Lower lobe of right lung (tissue), 2 donors: Measurements from ENCODE around the gene GPR152. TPM values are rescaled to one million over a fixed set of nuclear protein-coding genes. Genes with fewer than 3 reads are reported as not detected.
"Not testable (repeated sequence)": the region's sequence is repeated elsewhere in the genome, so short reads cannot be mapped to it uniquely, and the experiment has no call there.

Experiments used
- ATAC-seq, 2 donors: fragments of 200-7000 bp; cut with Tn5 transposase; one replicate each; pipeline ENCODE4 v1.9.1; 2020 to 2022; ENCODE audit warnings: mild to moderate bottlenecking in 2 of 2, moderate library complexity in 2 of 2
- DNase-seq: peaks from one replicate; pipeline ENCODE4 v3.0.0-alpha.2; 2020
- H3K27ac ChIP-seq: fragments of 200-600 bp; one replicate; pipeline ENCODE4 v1.8.0; 2022
- H3K27me3 ChIP-seq: fragments of 200-600 bp; one replicate; pipeline ENCODE4 v1.8.0; 2022; ENCODE audit warnings: low read depth
- H3K36me3 ChIP-seq: fragments of 200-600 bp; one replicate; pipeline ENCODE4 v1.8.0; 2022; ENCODE audit warnings: mild to moderate bottlenecking
- H3K4me1 ChIP-seq: fragments of 200-600 bp; one replicate; pipeline ENCODE4 v1.8.0; 2022
- H3K4me3 ChIP-seq: fragments of 200-600 bp; one replicate; pipeline ENCODE4 v1.8.0; 2022; ENCODE audit warnings: mild to moderate bottlenecking
- H3K9me3 ChIP-seq: fragments of 200-600 bp; one replicate; pipeline ENCODE4 v1.8.0; 2022
- intact Hi-C: fragments of 100-400 bp; cut with DNase I; formaldehyde crosslinking; loops from one replicate; pipeline ENCODE4 v1.11.0; 2022
- total RNA-seq: library from RNA; stranded (reverse); fragmentation: NEBNext Ultra II Directional; extraction: Animal tissue kit (Norgen Biotek cat#: 25700); gene quantifications from one replicate; pipeline ENCODE4 v1.2.1, GENCODE V29; 2021
- TF ChIP-seq, protein P1 (sequence below): fragments of 200-600 bp; IDR thresholded peaks from one replicate; pipeline ENCODE4 v1.8.0; 2022; ENCODE audit warnings: antibody characterized with exemption, mild to moderate bottlenecking
- donor health status: DM: no; HTN: yes; CAD: no; lungs with severe emphysema.

Gene GPR152
- total RNA-seq, 1 donor from 2014 or later = not detected

DNA sequence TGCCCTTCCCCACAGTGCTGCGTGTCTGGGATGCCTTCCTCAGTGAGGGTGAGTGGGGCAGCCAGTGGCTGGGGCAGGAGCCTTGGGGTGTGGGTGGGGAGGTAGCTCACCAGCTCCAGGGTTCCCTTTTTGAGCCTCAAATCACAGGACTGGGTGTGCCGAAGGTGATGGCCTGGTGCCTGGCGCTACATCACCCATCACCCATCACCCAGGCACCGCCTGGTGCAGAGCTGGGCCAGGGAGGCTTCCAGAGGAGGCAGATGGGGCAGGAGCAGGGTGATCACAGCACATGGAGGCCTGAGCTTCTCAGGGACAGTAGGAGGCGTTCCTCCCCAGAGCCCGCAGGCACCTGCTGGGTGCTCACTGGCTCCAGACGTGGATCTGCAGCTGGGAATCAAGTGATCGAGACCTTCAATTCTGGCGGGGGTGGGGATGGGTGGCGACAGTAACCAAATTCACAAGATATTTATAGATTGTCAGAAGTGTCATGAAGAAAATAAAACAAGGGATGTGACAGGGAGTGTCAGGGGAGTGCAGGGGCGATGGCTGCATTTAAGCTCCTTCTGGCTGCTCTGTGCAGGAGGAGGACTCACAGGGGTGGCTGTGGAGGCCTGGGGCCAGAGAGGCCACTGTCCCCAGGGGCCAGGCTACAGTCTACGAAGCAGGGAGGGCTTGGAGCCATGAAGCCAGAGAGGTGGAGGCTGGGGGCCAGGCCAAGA, 45.4 kb downstream of the GPR152 start:
- H3K4me1 ChIP-seq = peaks cover 26% of the 10 kb centered on the region
- no peaks in the 10 kb centered on the region for H3K36me3 ChIP-seq
- TF ChIP-seq, protein P1, sequence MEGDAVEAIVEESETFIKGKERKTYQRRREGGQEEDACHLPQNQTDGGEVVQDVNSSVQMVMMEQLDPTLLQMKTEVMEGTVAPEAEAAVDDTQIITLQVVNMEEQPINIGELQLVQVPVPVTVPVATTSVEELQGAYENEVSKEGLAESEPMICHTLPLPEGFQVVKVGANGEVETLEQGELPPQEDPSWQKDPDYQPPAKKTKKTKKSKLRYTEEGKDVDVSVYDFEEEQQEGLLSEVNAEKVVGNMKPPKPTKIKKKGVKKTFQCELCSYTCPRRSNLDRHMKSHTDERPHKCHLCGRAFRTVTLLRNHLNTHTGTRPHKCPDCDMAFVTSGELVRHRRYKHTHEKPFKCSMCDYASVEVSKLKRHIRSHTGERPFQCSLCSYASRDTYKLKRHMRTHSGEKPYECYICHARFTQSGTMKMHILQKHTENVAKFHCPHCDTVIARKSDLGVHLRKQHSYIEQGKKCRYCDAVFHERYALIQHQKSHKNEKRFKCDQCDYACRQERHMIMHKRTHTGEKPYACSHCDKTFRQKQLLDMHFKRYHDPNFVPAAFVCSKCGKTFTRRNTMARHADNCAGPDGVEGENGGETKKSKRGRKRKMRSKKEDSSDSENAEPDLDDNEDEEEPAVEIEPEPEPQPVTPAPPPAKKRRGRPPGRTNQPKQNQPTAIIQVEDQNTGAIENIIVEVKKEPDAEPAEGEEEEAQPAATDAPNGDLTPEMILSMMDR = no peak
- DNase-seq (peak; percentile 46), ATAC-seq (no peak)
- no peaks in the 10 kb centered on the region for H3K9me3 ChIP-seq
- intact Hi-C loops = no loop called here
- no peaks in the 10 kb centered on the region for H3K27me3 ChIP-seq
- H3K27ac ChIP-seq = no peak overlapping the region
- H3K4me3 ChIP-seq = peak overlapping the region; percentile 8

DNA sequence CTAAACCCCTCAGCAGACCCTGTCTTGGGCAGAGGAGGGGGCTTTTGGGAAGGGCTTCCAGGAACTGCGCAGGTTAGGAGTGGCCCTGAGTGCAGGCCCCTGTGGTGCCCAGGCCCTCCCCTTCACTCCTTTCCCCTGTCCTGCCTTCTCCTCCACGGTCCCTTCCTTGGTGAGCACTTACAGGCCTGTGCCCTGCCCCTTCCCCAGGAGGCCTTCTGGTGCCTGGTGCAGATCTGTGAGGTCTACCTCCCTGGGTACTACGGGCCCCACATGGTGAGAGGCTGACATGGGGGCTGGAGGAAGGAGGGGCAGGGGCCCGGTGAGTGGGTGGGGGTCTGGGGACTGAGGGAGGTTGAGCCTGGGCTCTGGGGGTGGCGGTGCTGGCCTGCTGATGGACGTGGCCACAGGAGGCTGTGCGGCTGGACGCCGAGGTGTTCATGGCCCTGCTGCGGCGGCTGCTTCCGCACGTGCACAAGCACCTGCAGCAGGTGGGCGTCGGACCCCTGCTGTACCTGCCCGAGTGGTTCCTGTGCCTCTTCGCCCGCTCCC, 46.0 kb downstream of the GPR152 start:
- no peaks in the 10 kb centered on the region for H3K36me3 ChIP-seq
- intact Hi-C loops = no loop called here
- no peaks in the 10 kb centered on the region for H3K27me3 ChIP-seq
- H3K4me1 ChIP-seq = peaks cover 28% of the 10 kb centered on the region
- H3K27ac ChIP-seq = no peak overlapping the region
- DNase-seq (no peak), ATAC-seq (no peak)
- no peaks in the 10 kb centered on the region for H3K9me3 ChIP-seq
- TF ChIP-seq, protein P1 = no peak
- H3K4me3 ChIP-seq = peak overlapping the region; percentile 8

DNA sequence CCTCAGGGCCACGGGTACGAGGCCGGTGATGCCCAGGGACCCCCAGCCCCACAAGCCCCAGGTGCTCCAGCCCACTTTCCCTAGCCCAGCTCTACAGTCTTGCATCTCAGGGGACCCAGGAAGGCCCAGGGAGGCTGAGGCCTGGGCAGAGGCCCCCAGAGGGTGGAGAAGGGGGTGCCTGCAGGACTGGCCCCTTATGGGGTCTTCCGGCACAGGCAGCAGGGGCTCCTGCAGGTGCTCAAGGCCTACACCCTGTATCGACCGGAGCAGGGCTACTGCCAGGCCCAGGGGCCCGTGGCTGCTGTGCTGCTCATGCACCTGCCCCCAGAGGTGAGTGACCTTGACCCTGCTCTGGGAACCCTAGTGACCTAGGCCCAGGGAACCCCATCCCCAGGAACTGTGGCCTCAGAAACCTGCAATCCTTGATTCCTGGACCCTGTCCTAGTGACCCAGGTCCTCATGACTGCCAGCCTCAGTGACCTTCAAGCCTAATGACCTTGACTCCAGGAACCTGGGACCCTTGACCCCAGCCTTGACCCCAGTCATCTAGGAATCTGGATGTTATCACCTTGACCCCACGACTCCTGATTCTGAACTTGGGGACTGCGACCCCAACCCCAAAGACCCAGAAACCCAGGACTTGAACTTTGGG, 46.7 kb downstream of the GPR152 start:
- no peaks in the 10 kb centered on the region for H3K9me3 ChIP-seq
- H3K4me1 ChIP-seq = peaks cover 31% of the 10 kb centered on the region
- intact Hi-C loops = no loop called here
- peak overlapping the region; percentile 55 for H3K4me3 ChIP-seq
- peak overlapping the region; percentile 4 for H3K27ac ChIP-seq
- no peaks in the 10 kb centered on the region for H3K36me3 ChIP-seq
- no peak for DNase-seq
- TF ChIP-seq, protein P1 = no peak
- no peak for ATAC-seq
- no peaks in the 10 kb centered on the region for H3K27me3 ChIP-seq

DNA sequence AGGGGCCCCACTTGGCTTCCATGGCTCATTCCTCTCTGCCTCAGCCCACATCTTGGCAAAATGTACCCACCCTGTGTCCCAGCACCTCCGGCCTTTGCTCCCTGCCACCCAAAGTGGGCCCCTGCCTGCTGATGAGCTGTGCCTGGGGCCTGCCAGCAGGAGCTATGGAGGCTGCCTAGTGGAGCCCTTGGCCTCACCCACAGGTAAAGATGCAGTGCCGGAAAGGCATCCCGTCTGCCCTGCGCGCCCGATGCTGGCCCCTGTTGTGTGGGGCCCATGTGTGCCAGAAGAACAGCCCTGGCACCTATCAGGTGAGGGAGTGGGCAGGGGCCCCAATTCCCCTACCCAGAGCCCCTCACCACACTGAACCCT, 47.3 kb downstream of the GPR152 start:
- peaks cover 38% of the 10 kb centered on the region for H3K4me1 ChIP-seq
- peak overlapping the region; percentile 55 for H3K4me3 ChIP-seq
- H3K27me3 ChIP-seq = no peaks in the 10 kb centered on the region
- peak overlapping the region; percentile 78 for H3K27ac ChIP-seq
- TF ChIP-seq, protein P1 = no peak
- no peaks in the 10 kb centered on the region for H3K9me3 ChIP-seq
- intact Hi-C loops = no loop called here
- ATAC-seq (no peak), DNase-seq (no peak)
- peaks cover 4% of the 10 kb centered on the region for H3K36me3 ChIP-seq

DNA sequence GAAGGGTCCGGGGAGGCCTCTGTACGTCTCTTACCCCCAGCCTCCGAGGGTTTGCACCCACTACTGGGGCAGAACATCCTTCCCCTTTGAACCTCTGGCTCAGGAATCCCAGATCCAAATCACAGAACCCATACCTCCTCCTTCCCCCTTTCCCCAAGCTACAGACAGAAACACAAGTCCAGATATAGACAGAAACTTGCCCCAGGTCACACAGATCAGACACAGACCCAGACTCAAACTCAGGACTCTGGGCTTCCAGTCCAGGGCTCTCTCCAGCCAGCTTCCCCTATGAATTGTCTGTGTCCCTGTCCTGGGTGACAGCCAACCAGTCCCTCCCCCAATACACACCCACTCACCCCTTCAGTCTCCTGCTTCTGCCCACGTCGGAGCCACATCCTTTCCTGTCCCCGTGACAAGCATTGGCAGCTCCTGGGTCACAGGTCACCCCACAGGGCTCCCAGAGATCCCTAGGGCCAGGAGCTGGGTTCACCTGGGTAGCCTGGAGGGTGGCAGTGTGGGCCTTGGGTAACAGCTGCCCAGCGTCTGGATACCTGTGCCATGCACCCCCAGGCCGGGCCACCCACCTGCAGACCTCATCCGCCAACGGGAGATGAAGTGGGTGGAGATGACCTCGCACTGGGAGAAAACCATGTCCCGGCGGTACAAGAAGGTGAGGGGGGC, 47.9 kb downstream of the GPR152 start:
- ATAC-seq = peak in 1 of 2 donors; percentile 2
- intact Hi-C loops = no loop called here
- DNase-seq = peak; percentile 76
- Histone ChIP-seq H3K36me3 (peaks cover 10% of the 10 kb centered on the region), H3K27me3 (no peaks in the 10 kb centered on the region), H3K4me3 (peak overlapping the region; percentile 55), H3K9me3 (no peaks in the 10 kb centered on the region), H3K4me1 (peaks cover 42% of the 10 kb centered on the region), H3K27ac (peak overlapping the region; percentile 78)
- TF ChIP-seq, protein P1 = no peak

DNA sequence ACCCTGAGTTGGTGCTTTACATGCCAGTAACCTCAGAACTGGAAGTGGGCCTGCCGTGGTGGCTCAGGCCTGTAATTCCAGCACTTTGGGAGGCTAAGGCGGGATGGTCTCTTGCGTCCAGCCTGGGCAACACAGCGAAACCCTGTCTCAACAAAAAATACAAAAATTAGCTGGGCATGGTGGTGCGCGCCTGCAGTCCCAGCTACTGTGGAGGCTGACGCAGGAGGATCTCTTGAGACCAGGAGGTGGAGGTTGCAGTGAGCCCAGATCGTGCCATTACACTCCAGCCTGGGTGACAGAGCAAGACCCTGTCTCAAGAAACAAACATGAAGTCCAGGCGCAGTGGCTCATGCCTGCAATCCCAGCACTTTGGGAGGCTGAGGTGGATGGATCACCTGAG, 49.4 kb downstream of the GPR152 start:
- ATAC-seq, DNase-seq, H3K9me3 ChIP-seq, H3K27me3 ChIP-seq, intact Hi-C loops: not testable (repeated sequence)
- Histone ChIP-seq H3K4me1 (peaks cover 40% of the 10 kb centered on the region), H3K27ac (peak overlapping the region; percentile 78), H3K36me3 (peaks cover 25% of the 10 kb centered on the region), H3K4me3 (peak overlapping the region; percentile 55)

DNA sequence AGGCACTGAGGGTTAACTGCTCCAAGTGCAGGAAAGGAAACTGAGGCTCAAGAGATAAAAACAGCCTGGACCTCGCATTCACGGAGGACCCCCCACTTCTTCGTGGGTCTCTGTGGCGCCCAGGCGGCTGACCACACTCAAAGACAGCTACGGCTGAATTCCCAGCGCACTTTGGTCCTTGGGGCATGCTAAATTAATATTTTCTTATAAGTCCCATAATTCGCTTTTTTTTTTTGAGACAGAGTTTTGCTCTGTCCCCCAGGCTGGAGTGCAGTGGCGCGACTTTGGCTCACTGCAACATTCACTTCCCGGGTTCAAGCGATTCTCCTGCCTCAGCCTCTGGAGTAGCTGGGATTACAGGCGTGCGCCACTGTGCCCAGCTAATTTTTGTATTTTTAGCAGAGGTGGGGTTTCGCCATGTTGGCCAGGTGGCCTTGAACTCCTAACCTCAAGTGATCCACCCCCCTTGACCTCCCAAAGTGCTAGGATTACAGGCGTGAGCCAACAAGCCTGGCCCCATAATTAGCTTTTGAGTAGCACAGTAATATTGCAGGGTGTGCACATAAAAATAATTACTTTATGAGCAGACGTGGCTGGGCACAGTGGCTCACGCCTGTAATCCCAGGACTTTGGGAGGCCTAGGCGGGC, 50.2 kb downstream of the GPR152 start:
- intact Hi-C loops = not testable (repeated sequence)

More for the DNA sequence above, 50.2 kb downstream of the GPR152 start:
- not testable (repeated sequence) for ATAC-seq, H3K9me3 ChIP-seq, DNase-seq, H3K27me3 ChIP-seq
- peaks cover 44% of the 10 kb centered on the region for H3K4me1 ChIP-seq
- H3K4me3 ChIP-seq = peak overlapping the region; percentile 98
- H3K36me3 ChIP-seq = peaks cover 33% of the 10 kb centered on the region
- peak overlapping the region; percentile 94 for H3K27ac ChIP-seq
